ENCODE measurements around the gene SV2B. TPM values are rescaled to one million over a fixed set of nuclear protein-coding genes. Genes with fewer than 3 reads are reported as not detected.

The SV2B gene
- polyA plus RNA-seq, 1 donor = 3.9 TPM

GRCh38 chr15:91193378-91193720 lies 93.3 kb downstream of the SV2B start:
- DNase-seq = no peak

DNA sequence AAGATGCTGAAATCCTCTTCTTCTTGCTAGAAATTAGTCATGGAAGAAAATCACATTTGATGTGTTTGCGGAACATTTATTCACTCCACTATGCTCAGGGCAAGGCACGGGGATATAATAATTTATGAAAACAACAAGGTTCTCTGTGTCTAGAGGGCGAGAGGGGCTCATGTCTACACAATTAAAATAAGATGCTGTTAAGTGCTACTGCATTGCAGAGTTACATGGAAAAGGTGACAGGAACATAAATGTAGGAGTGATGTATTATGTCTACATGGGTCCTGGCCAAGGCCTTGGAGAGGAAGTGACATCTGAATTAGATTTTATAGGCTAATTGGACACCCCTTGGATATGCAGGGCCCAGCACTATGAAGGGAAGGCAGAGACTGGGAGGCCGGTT lies 96.1 kb downstream of the SV2B start:
- no peak for DNase-seq

GRCh38 chr15:91196768-91197167 lies 96.7 kb downstream of the SV2B start:
- no peak for DNase-seq

GRCh38 chr15:91199511-91199910 lies 99.5 kb downstream of the SV2B start:
- no peak for DNase-seq

DNA sequence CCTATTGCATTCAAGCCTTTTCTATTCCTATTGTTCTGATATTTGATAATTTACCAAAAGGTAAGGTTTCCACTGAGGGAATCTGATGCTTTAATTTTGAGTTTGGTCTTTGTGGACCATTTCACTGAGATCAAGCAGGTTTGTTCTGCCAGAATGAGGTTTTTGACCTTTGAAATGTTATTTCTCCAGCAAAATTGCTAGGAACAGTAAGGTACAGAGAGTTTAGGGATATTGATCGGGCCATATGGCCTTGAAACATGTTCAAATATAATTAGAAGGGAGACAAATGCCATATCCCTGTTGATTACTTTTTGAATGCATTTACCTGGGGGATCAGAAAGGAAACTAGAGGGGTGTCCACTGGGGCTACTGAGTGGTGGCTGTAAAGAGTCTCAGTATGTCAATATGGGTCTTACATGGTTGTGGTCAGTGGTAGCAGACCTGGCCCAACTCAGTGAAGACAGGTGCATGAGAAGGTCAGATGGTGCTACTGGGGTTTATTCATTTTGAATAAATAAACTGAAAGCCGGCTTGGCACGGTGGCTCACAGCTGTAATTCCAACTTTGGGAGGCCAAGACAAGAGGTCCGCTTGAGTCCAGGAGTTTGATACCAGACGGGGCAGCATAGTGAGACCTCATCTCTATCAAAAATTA lies 100.2 kb downstream of the SV2B start:
- no peak for DNase-seq

DNA sequence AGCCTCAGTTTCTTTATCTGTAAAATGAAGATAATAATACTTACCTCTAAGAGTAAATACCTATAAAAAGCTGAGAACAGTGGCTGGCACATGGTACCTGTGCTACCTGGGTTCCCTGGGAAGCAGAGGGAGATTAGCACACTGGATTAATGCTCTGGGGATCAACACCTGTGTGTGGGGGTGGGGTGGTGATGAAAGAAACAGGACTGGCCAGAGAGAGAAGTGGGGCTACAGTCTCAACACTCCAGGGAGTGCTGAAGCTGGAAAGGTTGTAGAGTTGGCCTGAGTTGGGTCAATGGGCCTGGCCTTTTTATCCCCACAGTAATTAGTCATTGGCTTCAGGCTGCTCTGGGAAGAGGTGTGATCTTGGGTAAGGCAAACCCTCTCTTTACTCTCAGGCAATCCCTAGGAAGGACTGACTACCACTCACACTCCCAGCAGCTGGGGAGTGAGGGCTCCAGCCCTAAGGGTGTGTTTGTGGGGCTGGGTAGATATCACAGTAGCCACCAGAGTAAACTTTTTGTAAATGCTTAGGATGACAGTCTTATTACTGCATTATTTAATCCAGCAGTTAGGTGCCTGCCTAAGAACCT lies 102.5 kb downstream of the SV2B start:
- no peak for DNase-seq

- DNase-seq = no peak
Observed at GRCh38 chr15:91203619-91204203, 103.7 kb downstream of the SV2B start.

- DNase-seq = no peak
Observed at GRCh38 chr15:91208371-91208770, 108.3 kb downstream of the SV2B start.

- no peak for DNase-seq
Observed at GRCh38 chr15:91209318-91209717, 109.3 kb downstream of the SV2B start.

DNA sequence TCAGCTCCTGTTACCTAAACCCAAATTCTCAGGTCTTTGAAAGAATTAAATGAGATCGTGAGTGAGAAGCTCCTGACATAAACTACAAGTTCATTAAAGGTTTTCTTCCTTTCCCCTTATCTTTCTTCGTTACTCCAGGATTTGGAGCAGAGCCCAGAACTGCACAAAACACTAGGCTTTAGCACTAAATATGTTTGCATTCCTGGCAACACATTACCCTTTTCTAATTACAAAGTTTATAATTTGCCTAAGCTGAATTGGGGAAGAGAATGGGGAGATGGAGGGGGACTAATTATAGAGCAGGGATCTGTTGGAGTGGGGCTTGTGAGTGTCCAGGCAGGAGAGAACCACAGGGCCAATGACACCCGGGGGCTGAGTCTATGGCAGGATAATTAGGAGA lies 109.7 kb downstream of the SV2B start:
- no peak for DNase-seq

DNA sequence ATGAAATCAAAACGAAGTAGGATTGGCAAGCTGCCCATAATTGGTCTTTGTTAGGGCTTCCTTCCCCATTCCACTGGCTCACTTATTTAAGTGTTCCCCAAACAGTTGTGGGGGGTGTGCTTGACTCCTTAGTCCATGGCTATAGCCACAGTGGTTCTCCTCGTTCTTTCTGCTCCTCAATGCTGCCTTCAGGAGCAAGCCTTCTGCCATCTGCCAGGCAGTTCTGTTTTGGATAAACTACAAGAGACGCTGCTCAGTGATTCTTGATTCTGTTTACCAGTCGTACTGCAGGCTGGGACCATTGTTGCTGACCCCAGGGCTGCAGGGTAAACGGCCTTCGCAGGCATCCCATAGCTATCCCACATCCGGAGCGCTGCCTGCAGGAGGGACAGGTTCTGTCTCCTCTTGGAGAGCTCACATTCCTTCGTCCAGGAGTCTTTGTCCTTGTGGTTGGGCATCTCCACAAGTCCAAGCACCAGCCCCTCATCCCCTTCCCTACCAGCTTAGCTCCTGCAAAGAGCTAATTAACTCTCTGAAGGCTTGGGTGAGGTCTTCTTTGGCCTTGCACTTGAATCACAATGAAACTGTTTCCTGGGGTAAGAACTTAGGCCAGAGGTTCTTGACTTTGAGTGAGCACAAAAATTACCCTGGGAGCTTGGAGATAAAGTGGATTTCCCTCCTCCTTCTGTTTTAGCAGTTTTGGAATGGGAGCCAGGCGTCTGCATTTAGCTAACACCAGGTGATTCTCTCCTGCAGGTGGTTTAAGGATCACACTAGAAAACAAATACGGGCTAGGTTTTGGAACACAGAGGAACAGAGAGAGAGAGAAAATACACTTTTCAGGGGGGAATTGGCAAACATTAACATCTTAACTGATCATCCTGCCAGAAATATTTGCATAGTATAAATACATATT lies 114.9 kb downstream of the SV2B start:
- no peak for DNase-seq

DNA sequence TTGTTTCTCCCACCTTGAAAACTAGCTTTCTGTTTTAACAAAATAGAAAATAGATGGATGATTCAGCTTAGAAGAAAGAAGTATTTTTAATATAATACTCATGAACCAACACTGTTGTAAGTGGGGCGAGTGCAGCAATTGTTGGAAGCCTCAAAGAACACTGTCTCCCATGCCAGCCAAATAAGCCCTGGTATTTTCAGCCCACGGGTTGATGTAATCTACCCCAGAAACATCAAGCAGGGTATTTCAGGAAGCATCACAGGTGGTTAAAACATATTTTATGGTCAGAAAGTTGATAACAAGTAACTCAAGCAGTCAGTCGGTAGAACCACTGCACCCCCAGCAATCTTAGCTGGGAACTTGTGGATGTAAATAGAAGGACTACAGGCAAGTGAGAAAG lies 115.9 kb downstream of the SV2B start:
- DNase-seq = no peak

DNA sequence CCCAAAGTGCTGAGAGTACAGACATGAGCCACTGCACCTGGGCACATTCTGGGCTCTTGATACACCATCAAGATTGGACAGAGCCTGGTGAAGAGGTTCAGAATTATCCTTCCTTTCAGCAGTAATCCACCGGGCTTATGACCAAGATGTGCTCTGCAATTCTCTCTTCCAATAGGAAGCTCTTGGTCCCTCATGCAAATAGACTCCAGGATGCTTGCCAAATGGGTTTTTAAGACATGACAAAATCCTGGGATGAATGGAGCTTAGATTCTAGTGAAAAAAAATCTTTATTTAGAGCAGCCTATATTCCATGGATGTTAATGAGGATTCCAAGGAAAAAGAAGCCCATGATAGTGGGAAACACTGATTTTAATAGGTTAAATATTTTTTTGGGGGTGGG lies 119.1 kb downstream of the SV2B start:
- no peak for DNase-seq

DNA sequence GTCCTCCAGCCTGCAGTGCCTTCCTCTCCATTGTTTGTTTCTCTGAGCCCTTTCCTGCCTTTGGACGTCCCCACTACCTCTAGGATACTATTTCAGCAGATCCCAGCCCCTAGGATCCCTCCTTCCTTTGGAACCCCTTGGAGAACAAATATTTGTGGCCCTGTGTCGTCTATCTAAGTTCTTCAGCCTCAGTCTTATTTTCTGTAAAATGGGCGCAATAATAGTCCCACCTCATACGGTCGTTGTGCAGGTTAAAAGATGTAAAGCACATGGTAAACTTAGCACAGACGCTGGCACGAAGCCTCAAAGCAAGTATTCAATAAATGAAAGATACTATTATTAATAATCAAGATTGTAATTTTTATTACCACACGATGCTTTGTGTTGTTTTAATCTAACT lies 122.0 kb downstream of the SV2B start:
- DNase-seq = no peak

- DNase-seq = no peak
Observed at GRCh38 chr15:91223863-91224262, 123.8 kb downstream of the SV2B start.

DNA sequence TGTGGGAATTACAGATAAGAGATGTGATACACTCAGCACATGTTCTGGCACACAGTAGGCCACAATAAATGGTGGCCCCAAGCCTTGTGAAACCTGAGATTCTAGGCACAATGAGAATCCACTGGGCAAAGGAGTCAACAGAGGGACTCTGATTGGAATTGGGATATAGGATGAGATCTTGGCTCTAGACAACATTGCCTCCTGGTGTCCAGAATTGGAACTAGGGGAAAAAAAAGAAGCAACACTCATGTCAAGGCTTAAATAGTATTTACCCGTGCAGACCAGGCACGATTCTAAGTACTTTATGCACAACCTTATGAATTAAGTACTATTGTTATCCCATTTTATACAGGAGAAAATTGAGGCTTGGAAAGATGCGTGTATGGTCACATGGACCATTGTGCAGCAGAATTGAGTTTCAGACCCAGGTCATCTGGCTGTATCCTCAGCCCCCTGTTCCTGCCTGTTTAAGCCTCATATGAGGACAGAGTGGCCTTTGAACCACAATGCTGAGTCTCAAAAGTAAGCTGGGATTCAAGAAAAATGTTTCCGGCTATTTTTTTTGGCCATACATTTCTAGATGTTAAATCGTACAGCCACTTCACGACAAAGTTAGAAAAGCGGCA lies 124.8 kb downstream of the SV2B start:
- DNase-seq = peak; percentile 15

DNA sequence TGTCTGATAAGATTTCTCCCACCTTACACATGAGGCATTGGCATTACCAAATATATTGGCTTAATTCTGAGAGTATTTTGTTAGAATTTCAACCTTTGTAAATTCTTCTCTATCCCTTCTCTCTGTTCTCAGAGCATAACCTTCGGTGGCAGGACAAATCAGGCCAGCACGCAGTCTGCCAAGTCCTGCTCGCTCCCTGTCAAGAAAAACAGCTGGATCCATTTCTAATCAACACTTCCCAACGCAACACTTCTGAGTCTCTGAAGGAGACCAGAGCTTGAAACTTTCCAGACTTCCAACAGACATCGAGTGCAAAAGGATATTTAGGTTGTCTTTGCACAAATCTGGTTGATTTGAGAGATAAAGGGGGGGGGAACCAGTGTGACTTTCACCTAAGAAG lies 125.7 kb downstream of the SV2B start:
- DNase-seq = no peak

GRCh38 chr15:91227117-91227516 lies 127.1 kb downstream of the SV2B start:
- DNase-seq = no peak

- no peak for DNase-seq
Observed at GRCh38 chr15:91227766-91228165, 127.7 kb downstream of the SV2B start.

GRCh38 chr15:91228383-91228782 lies 128.3 kb downstream of the SV2B start:
- DNase-seq = no peak

DNA sequence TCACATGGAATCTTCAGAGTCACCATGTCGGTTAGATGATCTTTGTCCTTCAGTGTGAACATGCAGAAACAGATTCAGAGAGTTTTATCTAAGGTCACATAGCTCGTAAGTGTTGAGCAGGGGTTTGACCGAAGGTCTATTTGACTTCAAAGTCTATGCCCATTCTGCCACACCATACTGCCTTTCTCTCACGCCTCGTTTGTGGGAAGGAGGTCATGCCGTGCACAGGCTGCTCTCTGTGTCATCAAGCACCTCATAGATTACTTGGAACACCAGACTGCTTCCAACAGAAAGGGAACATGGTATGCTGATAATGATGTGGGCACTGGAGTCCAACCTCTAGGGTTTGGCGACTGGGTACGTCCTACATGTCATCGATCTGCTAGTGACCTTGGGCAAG lies 128.8 kb downstream of the SV2B start:
- DNase-seq = no peak

DNA sequence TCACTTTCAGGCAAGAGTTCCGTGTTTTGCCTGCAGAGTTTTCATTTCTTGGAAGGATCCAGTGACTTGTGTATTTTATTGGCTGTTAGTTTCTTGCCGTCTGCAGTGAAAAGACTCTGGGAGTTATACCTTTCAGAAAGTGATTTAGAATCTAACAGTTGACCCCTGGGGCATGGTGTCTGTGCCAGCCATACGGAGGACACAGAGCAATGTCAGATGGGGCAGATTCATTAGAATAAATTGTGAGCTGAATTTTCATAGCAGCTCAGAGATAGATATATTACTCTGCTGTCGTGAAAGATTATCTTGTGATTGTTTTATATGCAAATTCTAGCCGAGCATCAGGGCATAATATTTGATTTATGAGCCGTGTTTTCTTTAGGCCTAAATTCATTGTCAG lies 131.6 kb downstream of the SV2B start:
- no peak for DNase-seq

GRCh38 chr15:91234759-91235158 lies 134.7 kb downstream of the SV2B start:
- DNase-seq = no peak

Measured in hindlimb muscle (tissue), 1 donor.